Endothelial cell (in vitro differentiated cells): Measurements from ENCODE around the gene GPATCH8. TPM values are rescaled to one million over a fixed set of nuclear protein-coding genes. Genes with fewer than 3 reads are reported as not detected.
"Not testable (repeated sequence)": the region's sequence is repeated elsewhere in the genome, so short reads cannot be mapped to it uniquely, and the experiment has no call there.

Experiments
- DNase-seq: peaks from one replicate; pipeline ENCODE4 v3.0.0; 2021; ENCODE audit warnings: low spot score
- H3K27ac Mint-ChIP-seq: one replicate; pipeline ENCODE4 v1.8.0; 2021; ENCODE audit warnings: mixed read lengths, inconsistent platforms; ENCODE audit not compliant: unreplicated experiment
- H3K27me3 Mint-ChIP-seq: one replicate; pipeline ENCODE4 v1.8.0; 2021; ENCODE audit warnings: mild to moderate bottlenecking, moderate library complexity, mixed read lengths, inconsistent platforms; ENCODE audit not compliant: unreplicated experiment
- H3K36me3 Mint-ChIP-seq: one replicate; pipeline ENCODE4 v1.8.0; 2021; ENCODE audit warnings: mild to moderate bottlenecking, low read depth, mixed read lengths, inconsistent platforms; ENCODE audit not compliant: unreplicated experiment
- H3K4me1 Mint-ChIP-seq: one replicate; pipeline ENCODE4 v1.8.0; 2021; ENCODE audit warnings: mild to moderate bottlenecking, mixed read lengths, inconsistent platforms; ENCODE audit not compliant: unreplicated experiment
- H3K4me3 Mint-ChIP-seq: one replicate; pipeline ENCODE4 v1.8.0; 2021; ENCODE audit warnings: mild to moderate bottlenecking, mixed read lengths, inconsistent platforms; ENCODE audit not compliant: unreplicated experiment
- H3K9me3 Mint-ChIP-seq: one replicate; pipeline ENCODE4 v1.8.0; 2021; ENCODE audit warnings: mixed read lengths, inconsistent platforms; ENCODE audit not compliant: unreplicated experiment
- CTCF ChIP-seq: fragments of 200-600 bp; sonication (generic); IDR thresholded peaks from one replicate; pipeline ENCODE4 v1.5.0; 2021; ENCODE audit warnings: antibody characterized with exemption; ENCODE audit not compliant: unreplicated experiment
- total RNA-seq: library from RNA; stranded (reverse); fragmentation: NEBNext Ultra II Directional; extraction: Animal tissue kit (Norgen Biotek cat#: 25700); gene quantifications from one replicate; pipeline ENCODE4 v1.2.1, GENCODE V29; 2021; ENCODE audit not compliant: unreplicated experiment

Gene GPATCH8
- total RNA-seq, 1 donor from 2014 or later = 53.3 TPM

GRCh38 chr17:44375196-44376017, 127.8 kb downstream of the GPATCH8 start:
- Mint-ChIP-seq H3K27ac (no peak overlapping the region), H3K27me3 (peaks cover 12% of the 10 kb centered on the region), H3K9me3 (no peaks in the 10 kb centered on the region), H3K36me3 (no peaks in the 10 kb centered on the region), H3K4me1 (no peaks in the 10 kb centered on the region), H3K4me3 (no peak overlapping the region)
- TF ChIP-seq CTCF = no peak
- DNase-seq = no peak

GRCh38 chr17:44374306-44375195, 128.7 kb downstream of the GPATCH8 start:
- no peak for DNase-seq
- Mint-ChIP-seq H3K27ac (no peak overlapping the region), H3K36me3 (no peaks in the 10 kb centered on the region), H3K4me3 (no peak overlapping the region), H3K4me1 (no peaks in the 10 kb centered on the region), H3K27me3 (peaks cover 12% of the 10 kb centered on the region), H3K9me3 (no peaks in the 10 kb centered on the region)
- no peak for TF ChIP-seq CTCF

- Mint-ChIP-seq H3K27me3 (peaks cover 10% of the 10 kb centered on the region), H3K4me1 (no peaks in the 10 kb centered on the region), H3K36me3 (no peaks in the 10 kb centered on the region), H3K27ac (no peak overlapping the region), H3K4me3 (no peak overlapping the region), H3K9me3 (no peaks in the 10 kb centered on the region)
- no peak for TF ChIP-seq CTCF
- no peak for DNase-seq
These were observed 131.2 kb downstream of the GPATCH8 start for GRCh38 chr17:44372036-44372435.

GRCh38 chr17:44369414-44370023, 133.7 kb downstream of the GPATCH8 start:
- H3K4me1 Mint-ChIP-seq, H3K27me3 Mint-ChIP-seq, DNase-seq, H3K9me3 Mint-ChIP-seq, H3K36me3 Mint-ChIP-seq, H3K27ac Mint-ChIP-seq, H3K4me3 Mint-ChIP-seq: not testable (repeated sequence)

GRCh38 chr17:44368391-44369243, 134.6 kb downstream of the GPATCH8 start:
- not testable (repeated sequence) for H3K9me3 Mint-ChIP-seq, H3K27me3 Mint-ChIP-seq, DNase-seq, H3K27ac Mint-ChIP-seq, H3K4me3 Mint-ChIP-seq, H3K4me1 Mint-ChIP-seq, H3K36me3 Mint-ChIP-seq
